Measurements from ENCODE around the gene ZNF784. TPM values are rescaled to one million over a fixed set of nuclear protein-coding genes. Genes with fewer than 3 reads are reported as not detected.
A peak's percentile ranks its signal among the peaks of the same experiment; 100 is the strongest.

Gene ZNF784
- total RNA-seq, 1 donor from 2014 or later = 3.7 TPM

DNA sequence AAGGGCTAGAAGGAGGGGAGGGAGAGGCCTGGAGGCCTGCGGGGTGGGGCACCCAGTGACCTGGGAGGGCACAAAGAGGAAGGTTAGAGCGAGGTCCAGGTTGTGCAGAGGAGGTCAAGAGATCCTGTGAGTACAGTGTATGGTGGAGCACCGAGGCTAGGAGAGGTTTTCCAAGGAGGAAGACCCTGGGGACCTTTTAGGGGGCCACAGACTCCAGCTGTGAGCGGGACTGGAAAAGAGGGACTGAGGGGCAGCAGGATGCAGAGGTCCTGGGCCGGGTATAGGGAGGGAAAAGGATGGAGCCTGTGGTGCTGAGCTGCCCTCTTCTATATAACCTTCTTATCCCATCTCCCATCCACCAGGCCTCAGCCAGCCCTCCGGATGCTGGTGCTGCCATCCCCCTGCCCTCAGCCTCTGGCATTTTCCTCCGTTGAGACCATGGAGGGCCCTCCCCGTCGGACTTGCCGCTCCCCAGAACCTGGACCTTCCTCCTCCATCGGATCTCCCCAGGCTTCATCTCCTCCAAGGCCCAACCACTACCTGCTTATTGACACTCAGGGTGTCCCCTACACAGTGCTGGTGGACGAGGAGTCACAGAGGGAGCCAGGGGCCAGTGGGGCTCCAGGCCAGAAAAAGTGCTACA, 19.9 kb upstream of the ZNF784 start:
- DNase-seq (ENCODE audit: low read depth, low spot score) = no peak

GRCh38 chr19:55643887-55644176, 19.5 kb upstream of the ZNF784 start:
- no peak for DNase-seq (ENCODE audit: low read depth, low spot score)

DNA sequence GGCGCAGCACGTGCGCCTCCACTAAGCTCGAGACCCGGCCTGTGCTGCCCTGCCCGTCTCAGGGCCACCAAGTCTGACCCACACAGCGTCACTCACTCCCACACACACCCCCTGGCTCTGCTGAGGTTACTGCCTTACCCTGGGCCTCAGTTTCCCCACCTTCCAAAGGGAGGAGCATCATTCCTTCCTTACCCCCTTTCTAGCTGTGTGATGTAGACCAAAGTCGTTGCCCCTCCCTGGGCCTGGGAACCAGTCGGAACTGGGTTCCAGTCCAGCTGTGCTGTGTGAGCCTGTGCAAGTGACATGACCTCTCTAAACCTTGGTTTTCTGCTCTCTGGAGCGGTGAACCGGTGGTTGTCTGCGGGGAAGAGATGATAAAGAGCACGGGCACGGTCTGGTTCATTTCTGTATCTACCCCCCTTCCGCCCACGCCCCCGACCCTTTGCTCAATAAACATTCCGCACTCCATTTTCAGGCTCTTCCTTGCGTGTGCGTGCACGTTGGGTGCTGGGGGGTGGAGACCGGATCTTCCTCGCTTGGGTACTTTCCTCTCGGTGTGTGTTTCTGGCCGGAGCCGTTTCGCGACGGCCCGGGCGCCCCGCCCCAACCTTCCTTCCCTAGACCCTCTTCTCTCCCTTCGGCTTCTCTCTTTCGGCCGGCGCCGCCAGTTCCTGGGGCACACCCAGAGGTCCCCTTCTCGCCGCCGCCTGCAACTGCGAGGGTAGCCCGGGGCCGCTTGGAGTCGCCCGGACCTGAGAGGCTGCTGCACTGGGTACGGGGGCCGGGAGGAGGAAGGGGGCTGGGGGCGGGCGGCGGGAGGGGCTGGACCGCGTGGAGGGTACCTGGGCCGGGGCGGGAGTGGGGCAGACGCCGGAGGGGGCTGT, 18.9 kb upstream of the ZNF784 start, which contains the start of gene ZNF581:
Gene ZNF581 (plus strand): TSS at position 647 of the 884 bp plus-strand sequence. CDS start 923 bp downstream, outside the sequence.
- DNase-seq (ENCODE audit: low read depth, low spot score) = no peak

DNA sequence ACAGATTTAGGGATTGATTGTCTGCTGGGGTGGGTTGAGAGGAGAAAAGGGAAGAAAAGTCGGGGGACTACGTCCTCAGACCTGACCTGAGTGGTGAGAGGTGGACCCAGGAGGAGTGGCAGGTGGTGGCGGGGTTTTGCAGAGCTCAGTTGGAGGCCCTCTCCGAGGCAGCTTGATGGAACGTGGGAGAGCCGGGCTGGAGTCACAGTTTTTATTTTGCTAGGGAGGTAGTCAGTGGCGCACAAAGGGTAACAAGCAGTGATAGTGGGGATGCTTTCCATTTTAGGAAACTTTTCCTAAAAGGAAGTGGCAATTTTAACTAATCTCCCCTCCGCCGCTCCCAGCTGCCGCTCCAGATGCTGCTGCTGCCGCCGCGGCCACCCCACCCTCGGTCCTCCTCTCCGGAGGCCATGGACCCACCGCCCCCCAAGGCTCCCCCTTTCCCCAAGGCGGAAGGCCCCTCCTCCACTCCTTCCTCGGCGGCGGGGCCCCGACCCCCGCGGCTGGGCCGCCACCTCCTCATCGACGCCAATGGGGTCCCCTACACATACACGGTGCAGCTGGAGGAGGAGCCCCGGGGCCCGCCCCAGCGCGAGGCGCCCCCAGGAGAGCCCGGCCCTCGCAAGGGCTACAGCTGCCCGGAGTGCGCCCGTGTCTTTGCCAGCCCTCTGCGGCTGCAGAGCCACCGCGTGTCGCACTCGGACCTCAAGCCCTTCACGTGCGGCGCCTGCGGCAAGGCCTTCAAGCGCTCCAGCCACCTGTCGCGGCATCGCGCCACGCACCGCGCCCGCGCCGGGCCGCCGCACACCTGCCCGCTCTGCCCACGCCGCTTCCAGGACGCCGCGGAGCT, 18.0 kb upstream of the ZNF784 start:
- DNase-seq (ENCODE audit: low read depth, low spot score) = no peak

- DNase-seq (ENCODE audit: low read depth, low spot score) = no peak
Measured at GRCh38 chr19:55641426-55642152, 17.2 kb upstream of the ZNF784 start.

DNA sequence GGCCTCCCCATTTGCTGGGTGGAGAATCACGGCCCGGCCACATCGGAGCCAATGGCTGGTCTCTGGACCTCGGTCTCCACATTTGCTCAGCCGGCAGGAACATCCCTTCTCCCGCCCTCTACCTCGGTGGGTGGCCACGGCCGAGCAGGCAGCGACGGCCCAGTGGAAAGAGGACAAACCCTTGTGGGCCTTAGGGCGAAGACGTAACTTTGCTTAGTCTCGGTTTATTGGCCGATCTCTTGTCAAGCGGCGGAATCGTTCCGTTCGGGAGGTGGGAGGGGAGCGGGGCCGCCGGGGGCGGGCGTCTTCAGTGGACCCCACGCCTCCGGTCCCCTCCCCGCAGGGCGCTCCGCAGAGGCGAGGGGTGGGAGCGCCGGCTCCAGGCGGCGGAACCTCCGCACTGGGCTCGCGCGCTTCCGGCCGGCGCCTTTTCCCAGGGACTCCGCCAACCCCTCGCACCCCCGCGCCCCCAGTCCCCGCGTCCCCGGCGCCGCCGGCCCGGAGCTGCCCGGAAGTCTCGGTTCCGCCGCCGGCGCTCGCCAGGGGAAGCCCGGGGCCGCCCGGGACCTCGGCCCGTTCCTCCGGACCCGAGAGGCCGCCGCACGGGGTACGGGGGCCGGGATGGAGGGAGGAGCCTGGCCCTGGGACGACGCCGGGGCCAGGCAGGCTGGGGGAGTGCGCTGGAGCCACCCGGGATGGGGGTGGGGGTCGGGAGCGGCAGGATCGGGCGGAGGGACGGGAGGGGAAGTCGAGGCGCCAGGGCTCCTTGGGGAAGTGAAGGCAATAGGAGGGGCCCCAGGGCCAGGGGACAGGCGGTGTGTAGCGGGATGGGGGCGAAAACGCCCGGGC, 16.4 kb upstream of the ZNF784 start, which contains the start of gene ZNF580:
Gene ZNF580 (plus strand): TSS at position 426 of the 849 bp plus-strand sequence. CDS start 1,507 bp downstream, outside the sequence.
- no peak for DNase-seq (ENCODE audit: low read depth, low spot score)

- no peak for DNase-seq (ENCODE audit: low read depth, low spot score)
Measured at GRCh38 chr19:55640043-55640576, 15.7 kb upstream of the ZNF784 start.

DNA sequence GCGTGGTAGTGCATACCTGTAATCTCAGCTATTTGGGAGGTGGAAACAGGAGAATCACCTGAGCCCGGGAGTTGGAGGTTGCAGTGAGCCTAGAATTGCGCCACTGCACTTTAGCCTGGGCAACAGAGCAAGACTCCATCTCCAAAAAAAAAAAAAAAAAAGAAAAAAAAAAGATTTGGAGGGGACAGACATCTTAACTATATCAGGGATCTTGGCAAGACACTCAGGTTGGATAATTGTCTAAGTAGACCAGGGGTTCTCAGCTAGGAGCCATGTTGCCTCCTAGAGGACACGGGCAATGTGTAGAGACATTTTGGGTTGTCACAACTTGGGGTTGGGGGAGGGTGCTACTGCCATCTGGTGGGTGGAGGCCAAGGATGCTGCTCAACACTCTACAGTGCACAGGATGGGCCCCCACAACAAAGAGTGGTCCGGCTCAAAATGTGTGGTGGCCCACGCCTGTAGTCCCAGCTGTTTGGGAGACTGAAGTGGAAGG, 14.5 kb upstream of the ZNF784 start:
- no peak for DNase-seq (ENCODE audit: low read depth, low spot score)

- DNase-seq (ENCODE audit: low read depth, low spot score) = no peak
Measured at GRCh38 chr19:55637534-55637933, 13.2 kb upstream of the ZNF784 start.

GRCh38 chr19:55636723-55637122, 12.4 kb upstream of the ZNF784 start:
- DNase-seq (ENCODE audit: low read depth, low spot score) = no peak

GRCh38 chr19:55635856-55636440, 11.6 kb upstream of the ZNF784 start:
- no peak for DNase-seq (ENCODE audit: low read depth, low spot score)

- DNase-seq (ENCODE audit: low read depth, low spot score) = no peak
Measured at GRCh38 chr19:55635334-55635717, 11.0 kb upstream of the ZNF784 start.

DNA sequence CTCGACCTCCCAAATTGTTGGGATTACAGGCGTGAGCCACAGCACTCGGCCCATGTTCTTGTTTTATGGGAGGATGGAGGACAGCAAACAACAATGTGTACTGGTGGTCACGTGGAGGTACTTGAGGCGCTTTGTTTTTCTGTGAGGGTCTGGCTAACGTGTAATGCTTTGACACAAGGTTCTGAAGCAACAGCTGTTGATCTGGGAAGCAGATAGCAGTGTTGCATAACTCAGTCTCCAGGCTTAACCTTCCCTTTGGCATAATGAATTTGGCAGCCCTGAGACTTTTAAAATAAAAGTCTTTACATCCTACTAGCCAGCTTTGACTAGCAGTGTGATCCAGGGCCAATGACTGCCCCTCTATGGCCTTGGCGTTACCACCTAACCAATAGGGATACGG, 9.5 kb upstream of the ZNF784 start:
- no peak for DNase-seq (ENCODE audit: low read depth, low spot score)

DNA sequence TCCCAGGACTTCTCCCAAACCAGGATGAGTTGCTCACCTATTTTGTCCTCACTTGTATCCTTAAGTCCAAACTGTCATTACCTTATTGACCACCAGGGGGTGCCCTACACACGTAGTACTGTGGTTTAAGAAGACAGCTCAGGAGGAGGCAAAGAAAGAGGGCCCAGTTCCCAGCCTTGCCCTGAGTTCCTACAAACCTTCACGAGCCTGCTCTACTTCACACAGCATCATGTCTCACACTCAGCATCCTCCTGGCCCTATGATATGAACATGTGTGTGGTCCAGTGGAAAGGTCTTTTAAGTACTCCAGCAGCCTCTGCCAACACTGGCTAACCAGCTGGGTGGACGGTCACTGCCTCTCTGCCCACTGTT, 8.1 kb upstream of the ZNF784 start:
- peak; percentile 88 for DNase-seq (ENCODE audit: low read depth, low spot score)

GRCh38 chr19:55626350-55626749, 2.0 kb upstream of the ZNF784 start:
- no peak for DNase-seq (ENCODE audit: low read depth, low spot score)

DNA sequence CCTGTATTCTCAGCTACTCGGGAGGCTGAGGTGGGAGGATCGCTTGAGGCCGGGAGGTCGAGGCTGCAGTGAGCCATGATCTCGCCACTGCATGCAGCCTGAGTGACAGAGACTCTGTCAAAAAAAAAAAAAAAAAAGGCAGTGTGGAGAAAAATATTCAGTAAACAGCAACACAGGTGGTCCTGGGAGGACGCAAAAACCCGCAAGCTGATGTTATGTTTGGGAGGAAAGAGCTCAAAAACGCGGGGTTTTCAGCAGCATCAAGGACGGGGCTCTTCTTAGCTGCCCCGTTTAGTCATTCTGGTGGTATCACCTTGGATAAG, 599 bp upstream of the ZNF784 start:
- DNase-seq (ENCODE audit: low read depth, low spot score) = no peak

DNA sequence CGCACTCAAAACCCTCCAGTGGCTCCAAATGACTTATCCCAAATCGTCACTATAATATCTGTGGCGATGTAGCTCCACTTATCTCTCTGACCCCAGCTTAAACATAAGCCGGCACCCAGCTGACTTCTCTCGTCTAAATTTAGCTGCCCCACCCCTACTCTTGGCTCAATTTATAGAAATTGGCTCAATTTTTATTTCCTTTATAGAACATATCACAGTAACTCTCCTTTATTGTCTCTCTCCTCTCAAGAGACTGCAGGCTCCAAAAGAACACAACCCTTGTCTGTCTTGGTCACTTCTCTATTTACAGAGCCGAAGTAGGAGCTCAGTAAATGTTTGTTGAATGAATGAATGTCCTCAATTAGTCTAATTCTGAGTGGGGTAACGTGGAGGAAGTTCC, 805 bp downstream of the ZNF784 start:
- no peak for DNase-seq (ENCODE audit: low read depth, low spot score)

GRCh38 chr19:55623130-55623529, 1.2 kb downstream of the ZNF784 start:
- no peak for DNase-seq (ENCODE audit: low read depth, low spot score)

GRCh38 chr19:55622242-55622969, 2.0 kb downstream of the ZNF784 start:
- no peak for DNase-seq (ENCODE audit: low read depth, low spot score)

Data from pulmonary artery endothelial cell (primary cell).